Stomach (tissue), 9 donors: ENCODE data around the gene ADCY6. TPM values are rescaled to one million over a fixed set of nuclear protein-coding genes. Genes with fewer than 3 reads are reported as not detected.

Experiments used
- DNase-seq, 2 donors: peaks; one replicate each; pipeline versions ENCODE4 v3.0.0 to v3.0.0-alpha.2; 2013 to 2019
- H3K27ac ChIP-seq, 5 donors: fragments of 200-600 bp in 4 of 5; sonication (generic) in 4 of 5; one replicate each; pipeline ENCODE4 v1.5.1; 2013 to 2019; ENCODE audit warnings: mild to moderate bottlenecking in 1 of 5, moderate library complexity in 1 of 5
- H3K27me3 ChIP-seq, 3 donors: fragments of 200-600 bp; sonication (generic); one replicate each; pipeline ENCODE4 v1.5.1; 2017 to 2019; ENCODE audit warnings: mixed run types in 1 of 3
- H3K36me3 ChIP-seq, 4 donors: fragments of 200-600 bp; sonication (generic); 1 replicate in 3 of 4; 2 replicates in 1 of 4; pipeline ENCODE4 v1.5.1; 2016 to 2019
- H3K4me1 ChIP-seq, 4 donors: fragments of 200-600 bp; sonication (generic); one replicate each; pipeline ENCODE4 v1.5.1; 2016 to 2019
- H3K4me3 ChIP-seq, 4 donors: fragments of 200-600 bp; sonication (generic) in 3 of 4; one replicate each; pipeline ENCODE4 v1.5.1; 2016 to 2019; ENCODE audit warnings: mild to moderate bottlenecking in 1 of 4
- H3K9me3 ChIP-seq, 4 donors: fragments of 200-600 bp; sonication (generic); one replicate each; pipeline ENCODE4 v1.5.1; 2016 to 2019
- EP300 ChIP-seq: sonication (generic); formaldehyde crosslinking; IDR thresholded peaks from one replicate; pipeline ENCODE4 v1.6.1; 2017; ENCODE audit warnings: antibody characterized with exemption
- POLR2A ChIP-seq, 4 donors: fragments of 450-650 bp; IDR thresholded peaks; one replicate each; pipeline ENCODE4 v1.6.1; 2016; ENCODE audit warnings: antibody characterized with exemption in 4 of 4, control low read depth in 2 of 4, mild to moderate bottlenecking in 1 of 4, moderate library complexity in 1 of 4
- POLR2AphosphoS5 ChIP-seq, 3 donors: sonication (generic); formaldehyde crosslinking; IDR thresholded peaks; one replicate each; pipeline ENCODE4 v1.6.1; 2016; ENCODE audit warnings: antibody characterized with exemption in 3 of 3
- WGBS, 5 donors: extraction: QIAGEN DNeasy Blood & Tissue Kit in 3 of 5; methylation state at CpG; one replicate each; pipeline versions ENCODE4 v1.1.5 to v1.1.7; 2013 to 2018; 5-methylcytosine and 5-hydroxymethylcytosine counted together
- intact Hi-C: fragments of 100-400 bp; cut with DNase I; formaldehyde crosslinking; loops from one replicate; pipeline ENCODE4 v1.15.1; 2023; ENCODE audit warnings: low total_unique reads
- polyA plus RNA-seq, 3 donors: library from polyadenylated mRNA; stranded (reverse); fragments of 200-250 nt; gene quantifications; one replicate each; pipeline ENCODE4 v1.2.3, GENCODE V29; 2013
- total RNA-seq, 5 donors: library from RNA; depleted of rRNA; stranded (reverse); fragments of >200 nt; gene quantifications; one replicate each; pipeline versions ENCODE4 v1.1.0 to v1.2.3, GENCODE V29; 2014 to 2016
- TF ChIP-seq, protein P1 (sequence below), 7 experiments: fragments of 450-650 bp in 4 of 7; fragments of 200-600 bp in 3 of 7; sonication (generic) in 3 of 7; IDR thresholded peaks; one replicate each; pipeline ENCODE4 v1.5.1; 2016 to 2019; ENCODE audit warnings: antibody characterized with exemption in 7 of 7, control low read depth in 2 of 7, mild to moderate bottlenecking in 1 of 7
- donor health status: healthy with polysubstance abuse.
- donor health status: Bipolar disorder and iron deficiency.
- donor health status: healthy.

ADCY6 gene
- total and polyA plus RNA-seq, 8 donors = 5.8 to 432 (median 41.3) TPM

GRCh38 chr12:48828841-48829575 is 40.1 kb upstream of the ADCY6 start:
- intact Hi-C loops = no loop called here
- H3K27ac ChIP-seq = no peak overlapping the region
- H3K4me1 ChIP-seq = no peaks in the 10 kb centered on the region
- 89 to 91% (median 90%) methylated on average over 16 of the region's 16 CpGs for WGBS, 5 donors
- no peak for DNase-seq
- H3K27me3 ChIP-seq = no peaks in the 10 kb centered on the region
- TF ChIP-seq POLR2A (IDR thresholded peaks at IDR 0.05) (no peak), EP300 (no peak), POLR2AphosphoS5 (IDR thresholded peaks at IDR 0.05) (no peak)
- TF ChIP-seq, protein P1, sequence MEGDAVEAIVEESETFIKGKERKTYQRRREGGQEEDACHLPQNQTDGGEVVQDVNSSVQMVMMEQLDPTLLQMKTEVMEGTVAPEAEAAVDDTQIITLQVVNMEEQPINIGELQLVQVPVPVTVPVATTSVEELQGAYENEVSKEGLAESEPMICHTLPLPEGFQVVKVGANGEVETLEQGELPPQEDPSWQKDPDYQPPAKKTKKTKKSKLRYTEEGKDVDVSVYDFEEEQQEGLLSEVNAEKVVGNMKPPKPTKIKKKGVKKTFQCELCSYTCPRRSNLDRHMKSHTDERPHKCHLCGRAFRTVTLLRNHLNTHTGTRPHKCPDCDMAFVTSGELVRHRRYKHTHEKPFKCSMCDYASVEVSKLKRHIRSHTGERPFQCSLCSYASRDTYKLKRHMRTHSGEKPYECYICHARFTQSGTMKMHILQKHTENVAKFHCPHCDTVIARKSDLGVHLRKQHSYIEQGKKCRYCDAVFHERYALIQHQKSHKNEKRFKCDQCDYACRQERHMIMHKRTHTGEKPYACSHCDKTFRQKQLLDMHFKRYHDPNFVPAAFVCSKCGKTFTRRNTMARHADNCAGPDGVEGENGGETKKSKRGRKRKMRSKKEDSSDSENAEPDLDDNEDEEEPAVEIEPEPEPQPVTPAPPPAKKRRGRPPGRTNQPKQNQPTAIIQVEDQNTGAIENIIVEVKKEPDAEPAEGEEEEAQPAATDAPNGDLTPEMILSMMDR (IDR thresholded peaks at IDR 0.05) = no peak
- no peaks in the 10 kb centered on the region for H3K9me3 ChIP-seq
- peaks cover 53 to 98% (median 95%) of the 10 kb centered on the region in 4 donors for H3K36me3 ChIP-seq
- no peak overlapping the region for H3K4me3 ChIP-seq

GRCh38 chr12:48828293-48828692 is 39.4 kb upstream of the ADCY6 start:
- H3K4me1 ChIP-seq = no peaks in the 10 kb centered on the region
- intact Hi-C loops = no loop called here
- TF ChIP-seq, protein P1 (IDR thresholded peaks at IDR 0.05) = no peak
- TF ChIP-seq POLR2AphosphoS5 (IDR thresholded peaks at IDR 0.05) (no peak), POLR2A (IDR thresholded peaks at IDR 0.05) (no peak), EP300 (no peak)
- DNase-seq = peak in 1 of 2 donors; percentile 7
- no peak overlapping the region for H3K4me3 ChIP-seq
- no peaks in the 10 kb centered on the region for H3K9me3 ChIP-seq
- H3K36me3 ChIP-seq = peaks cover 47 to 98% (median 94%) of the 10 kb centered on the region in 4 donors
- no peaks in the 10 kb centered on the region for H3K27me3 ChIP-seq
- no peak overlapping the region for H3K27ac ChIP-seq
- WGBS, 5 donors = 33 to 60% (median 56%) methylated on average over 1 to 2 of the region's 2 CpGs

DNA sequence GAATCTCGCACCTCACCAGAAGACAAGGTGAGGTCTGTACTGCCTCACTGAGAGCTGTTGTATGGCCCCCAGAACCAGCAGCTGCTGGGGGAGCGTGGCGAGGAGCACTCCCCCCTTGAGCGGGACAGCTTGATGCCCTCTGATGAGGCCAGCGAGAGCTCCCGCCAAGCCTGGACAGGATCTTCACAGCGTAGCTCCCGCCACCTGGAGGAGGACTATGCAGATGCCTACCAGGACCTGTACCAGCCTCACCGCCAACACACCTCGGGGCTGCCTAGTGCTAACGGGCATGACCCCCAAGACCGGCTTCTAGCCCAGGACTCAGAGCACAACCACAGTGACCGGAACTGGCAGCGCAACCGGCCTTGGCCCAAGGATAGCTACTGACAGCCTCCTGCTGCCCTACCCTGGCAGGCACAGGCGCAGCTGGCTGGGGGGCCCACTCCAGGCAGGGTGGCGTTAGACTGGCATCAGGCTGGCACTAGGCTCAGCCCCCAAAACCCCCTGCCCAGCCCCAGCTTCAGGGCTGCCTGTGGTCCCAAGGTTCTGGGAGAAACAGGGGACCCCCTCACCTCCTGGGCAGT is 38.7 kb upstream of the ADCY6 start:
- H3K36me3 ChIP-seq = peaks cover 40 to 94% (median 87%) of the 10 kb centered on the region in 4 donors
- 91 to 100% (median 92%) methylated on average over 1 to 17 of the region's 17 CpGs for WGBS, 5 donors

DNA sequence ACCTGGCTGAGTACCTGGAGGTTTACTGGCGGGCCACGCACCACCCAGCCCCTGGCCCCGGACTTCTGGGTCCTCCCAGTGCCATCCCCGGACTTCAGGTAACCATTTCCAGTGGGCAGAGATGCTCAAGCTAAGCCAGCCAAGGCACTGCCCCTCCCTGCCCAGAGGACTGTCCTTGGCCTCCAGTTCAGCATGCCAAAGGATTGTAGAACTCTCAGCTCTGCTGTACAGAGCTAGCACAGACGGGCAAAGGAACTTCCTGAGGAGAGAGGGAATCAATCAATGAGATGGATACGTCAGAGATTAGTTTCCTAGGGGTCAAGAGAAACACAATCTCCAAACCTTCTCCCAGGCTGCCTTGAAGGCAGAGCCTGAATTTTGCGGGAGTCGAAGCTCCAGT is 38.1 kb upstream of the ADCY6 start:
- Histone ChIP-seq H3K27me3 (no peaks in the 10 kb centered on the region), H3K27ac (no peak overlapping the region), H3K9me3 (no peaks in the 10 kb centered on the region), H3K36me3 (peaks cover 34 to 89% (median 81%) of the 10 kb centered on the region in 4 donors), H3K4me3 (no peak overlapping the region), H3K4me1 (no peaks in the 10 kb centered on the region)
- TF ChIP-seq POLR2A (IDR thresholded peaks at IDR 0.05) (no peak), EP300 (no peak)
- TF ChIP-seq, protein P1 (IDR thresholded peaks at IDR 0.05) = no peak
- no peak for DNase-seq
- 81 to 88% (median 84%) methylated on average over 8 of the region's 8 CpGs for WGBS, 5 donors
- intact Hi-C loops = no loop called here

More for the DNA sequence above, 38.7 kb upstream of the ADCY6 start:
- no peak overlapping the region for H3K27ac ChIP-seq
- H3K4me3 ChIP-seq = no peak overlapping the region
- no peak for DNase-seq
- H3K9me3 ChIP-seq = no peaks in the 10 kb centered on the region
- H3K4me1 ChIP-seq = no peaks in the 10 kb centered on the region
- no peaks in the 10 kb centered on the region for H3K27me3 ChIP-seq
- intact Hi-C loops = no loop called here
- TF ChIP-seq POLR2A (IDR thresholded peaks at IDR 0.05) = no peak
- no peak for TF ChIP-seq POLR2AphosphoS5 (IDR thresholded peaks at IDR 0.05)
- TF ChIP-seq EP300 = no peak
- TF ChIP-seq, protein P1 (IDR thresholded peaks at IDR 0.05) = no peak
